Astrocyte (in vitro differentiated cells and primary cell): Measurements from ENCODE around the gene PHF5A. TPM values are rescaled to one million over a fixed set of nuclear protein-coding genes. Genes with fewer than 3 reads are reported as not detected.

ENCODE experiments used
- DNase-seq: peaks from one replicate; pipeline ENCODE4 v3.0.0-alpha.2; 2010; ENCODE audit warnings: low read depth
- FAIRE-seq: peaks from 2 replicates; lab custom pipeline; 2011; peaks lifted over from hg19 to GRCh38; lab: Jason Lieb, UNC
- H2AFZ ChIP-seq: 2 replicates; pipeline ENCODE4 v1.6.0; 2012; ENCODE audit warnings: low read depth, low read length, inconsistent platforms
- H3K27ac ChIP-seq: 2 replicates; pipeline ENCODE4 v1.5.1; 2011; ENCODE audit warnings: low read depth, low read length, inconsistent platforms
- H3K27me3 ChIP-seq: 2 replicates; pipeline ENCODE4 v1.6.0; 2011; ENCODE audit warnings: low read length, inconsistent platforms; ENCODE audit not compliant: insufficient read depth
- H3K36me3 ChIP-seq: 2 replicates; pipeline ENCODE4 v1.5.1; 2011; ENCODE audit warnings: low read length, inconsistent platforms; ENCODE audit not compliant: insufficient read depth
- H3K4me1 ChIP-seq: 2 replicates; pipeline ENCODE4 v1.5.1; 2011; ENCODE audit warnings: low read length, inconsistent platforms; ENCODE audit not compliant: insufficient read depth
- H3K4me2 ChIP-seq: 2 replicates; pipeline ENCODE4 v1.6.0; 2012; ENCODE audit warnings: low read length, inconsistent platforms
- H3K4me3 ChIP-seq: 2 replicates; pipeline ENCODE4 v1.5.1; 2011; ENCODE audit warnings: low read depth, mild to moderate bottlenecking, low read length, inconsistent platforms; ENCODE audit not compliant: insufficient read depth
- H3K79me2 ChIP-seq: 2 replicates; pipeline ENCODE4 v1.6.0; 2012; ENCODE audit warnings: mild to moderate bottlenecking, low read length, inconsistent platforms; ENCODE audit not compliant: insufficient read depth
- H3K9ac ChIP-seq: 2 replicates; pipeline ENCODE4 v1.6.0; 2012; ENCODE audit warnings: mild to moderate bottlenecking, low read length, inconsistent platforms
- H3K9me3 ChIP-seq: 2 replicates; pipeline ENCODE4 v1.5.1; 2012; ENCODE audit warnings: low read depth, mild to moderate bottlenecking, low read length, inconsistent platforms; ENCODE audit not compliant: insufficient read depth
- H4K20me1 ChIP-seq: 2 replicates; pipeline ENCODE4 v1.6.0; 2012; ENCODE audit warnings: low read length, inconsistent platforms; ENCODE audit not compliant: insufficient read depth
- H3K27ac Mint-ChIP-seq: one replicate; pipeline ENCODE4 v1.8.0; 2021; ENCODE audit warnings: mild to moderate bottlenecking, mixed read lengths; ENCODE audit not compliant: unreplicated experiment
- H3K27me3 Mint-ChIP-seq: one replicate; pipeline ENCODE4 v1.8.0; 2021; ENCODE audit warnings: low read depth, mixed read lengths; ENCODE audit not compliant: unreplicated experiment
- H3K36me3 Mint-ChIP-seq: one replicate; pipeline ENCODE4 v1.8.0; 2021; ENCODE audit warnings: low read depth, mixed read lengths; ENCODE audit not compliant: unreplicated experiment
- H3K4me1 Mint-ChIP-seq: one replicate; pipeline ENCODE4 v1.8.0; 2021; ENCODE audit warnings: low read depth, mixed read lengths; ENCODE audit not compliant: unreplicated experiment
- H3K4me3 Mint-ChIP-seq: one replicate; pipeline ENCODE4 v1.8.0; 2021; ENCODE audit warnings: mild to moderate bottlenecking, moderate library complexity, mixed read lengths; ENCODE audit not compliant: unreplicated experiment
- H3K9me3 Mint-ChIP-seq: one replicate; pipeline ENCODE4 v1.8.0; 2021; ENCODE audit warnings: mild to moderate bottlenecking, mixed read lengths; ENCODE audit not compliant: unreplicated experiment
- CTCF ChIP-seq: IDR thresholded peaks from 2 replicates; pipeline ENCODE4 v1.5.1; 2011; ENCODE audit warnings: low read depth, mild to moderate bottlenecking, inconsistent platforms, low read length, moderate library complexity; ENCODE audit not compliant: insufficient read depth
- EZH2 ChIP-seq: IDR thresholded peaks from 2 replicates; pipeline ENCODE4 v1.6.1; 2012; ENCODE audit warnings: mild to moderate bottlenecking, low read length, inconsistent platforms; ENCODE audit not compliant: insufficient read depth
- total RNA-seq: library from RNA; stranded (reverse); gene quantifications from 2 replicates; pipeline ENCODE4 v1.2.1, GENCODE V29; 2021

PHF5A gene
- total RNA-seq, 1 donor from 2014 or later = 30.9 TPM

DNA sequence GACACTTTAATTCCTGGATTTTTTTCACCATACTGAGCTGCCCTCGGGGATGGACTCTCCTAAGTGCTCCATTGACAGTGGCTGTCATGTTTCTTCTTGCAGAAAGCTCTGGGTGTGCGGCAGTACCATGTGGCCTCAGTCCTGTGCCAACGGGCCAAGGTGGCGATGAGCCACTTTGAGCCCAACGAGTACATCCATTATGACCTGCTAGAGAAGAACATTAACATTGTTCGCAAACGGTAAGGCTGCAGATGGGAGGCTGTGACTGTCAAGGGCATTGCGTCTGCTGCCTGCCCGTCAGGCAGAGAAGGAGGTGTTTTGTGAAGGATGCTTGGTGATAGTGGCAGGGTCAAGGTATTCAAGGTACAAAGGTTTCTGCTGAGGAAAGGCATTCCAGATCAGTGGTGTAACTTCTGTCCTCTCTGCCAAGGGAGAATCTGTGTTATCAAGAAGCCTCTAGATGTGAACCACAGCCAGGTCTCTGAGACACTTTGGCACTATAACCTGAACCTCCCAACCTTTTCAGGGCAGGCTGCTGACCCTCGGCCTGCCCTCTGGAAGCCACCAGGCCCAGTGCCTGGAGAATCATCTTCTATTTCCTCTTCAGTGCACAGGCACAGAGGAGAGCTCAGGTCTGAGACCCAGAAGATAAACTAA, 31.3 kb upstream of the PHF5A start:
- no peaks in the 10 kb centered on the region for H3K9me3 Mint-ChIP-seq
- no peak for TF ChIP-seq EZH2
- no peak for TF ChIP-seq CTCF
- Histone ChIP-seq H3K79me2 (peaks cover 26% of the 10 kb centered on the region), H3K4me2 (no peak overlapping the region), H3K9ac (no peak overlapping the region), H3K27me3 (no peaks in the 10 kb centered on the region), H3K27ac (no peak overlapping the region), H3K9me3 (no peaks in the 10 kb centered on the region), H3K4me1 (peaks cover 3% of the 10 kb centered on the region), H3K36me3 (peaks cover 12% of the 10 kb centered on the region), H2AFZ (no peak overlapping the region), H3K4me3 (no peak overlapping the region), H4K20me1 (peaks cover 54% of the 10 kb centered on the region)
- peaks cover 11% of the 10 kb centered on the region for H3K36me3 Mint-ChIP-seq
- FAIRE-seq (no peak), DNase-seq (no peak)
- H3K27me3 Mint-ChIP-seq = no peaks in the 10 kb centered on the region
- H3K27ac Mint-ChIP-seq = no peak overlapping the region
- H3K4me1 Mint-ChIP-seq = no peaks in the 10 kb centered on the region
- no peak overlapping the region for H3K4me3 Mint-ChIP-seq

DNA sequence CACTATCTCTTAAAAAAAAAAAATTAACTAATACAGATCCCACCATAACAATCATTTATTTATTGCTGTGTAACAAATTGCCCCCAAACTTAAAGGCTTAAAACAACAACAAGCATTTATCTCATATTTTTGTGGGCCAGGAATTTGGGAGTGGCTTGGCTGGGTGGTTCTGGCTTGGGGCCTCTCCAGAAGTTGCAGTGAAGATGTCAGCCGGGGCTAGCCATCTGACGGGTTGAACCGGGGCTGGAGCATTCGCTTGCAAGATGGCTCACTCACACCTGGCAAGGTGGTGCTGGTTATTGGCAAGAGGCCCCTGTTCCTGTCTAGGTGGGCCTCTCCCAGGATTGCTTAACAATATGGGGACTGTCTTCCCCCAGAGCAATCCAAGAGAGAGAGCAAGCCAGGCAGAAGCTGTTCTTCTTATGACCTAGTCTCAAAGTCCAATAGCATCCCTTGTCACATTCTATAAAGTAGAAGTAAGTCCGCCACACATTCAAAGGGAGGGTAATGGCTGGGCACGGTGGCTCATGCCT, 29.9 kb upstream of the PHF5A start:
- H3K27ac Mint-ChIP-seq = no peak overlapping the region
- FAIRE-seq (no peak), DNase-seq (no peak)
- H3K27me3 Mint-ChIP-seq = no peaks in the 10 kb centered on the region
- no peak overlapping the region for H3K4me2 ChIP-seq
- H3K9ac ChIP-seq = no peak overlapping the region
- peaks cover 55% of the 10 kb centered on the region for H4K20me1 ChIP-seq
- no peak overlapping the region for H3K4me3 Mint-ChIP-seq
- H3K27me3 ChIP-seq = no peaks in the 10 kb centered on the region
- peaks cover 12% of the 10 kb centered on the region for H3K36me3 ChIP-seq
- no peaks in the 10 kb centered on the region for H3K9me3 Mint-ChIP-seq
- no peaks in the 10 kb centered on the region for H3K4me1 ChIP-seq
- H3K4me1 Mint-ChIP-seq = no peaks in the 10 kb centered on the region
- no peak overlapping the region for H3K27ac ChIP-seq
- peaks cover 6% of the 10 kb centered on the region for H3K36me3 Mint-ChIP-seq
- no peak overlapping the region for H3K4me3 ChIP-seq
- peaks cover 34% of the 10 kb centered on the region for H3K79me2 ChIP-seq
- TF ChIP-seq EZH2 (no peak), CTCF (no peak)
- H2AFZ ChIP-seq = no peak overlapping the region
- H3K9me3 ChIP-seq = no peaks in the 10 kb centered on the region
